Neuronal stem cell (in vitro differentiated cells): Measurements from ENCODE around the gene CDCA4.

ENCODE experiments used
- DNase-seq: peaks from one replicate; pipeline ENCODE4 v3.0.0-alpha.2; 2013; ENCODE audit warnings: low spot score
- H2AFZ ChIP-seq: one replicate; pipeline ENCODE4 v1.6.1; 2013; ENCODE audit warnings: mild to moderate bottlenecking, low read length, inconsistent platforms
- H2AK5ac ChIP-seq: 2 replicates; pipeline ENCODE4 v1.6.1; 2013; ENCODE audit warnings: low read depth, mild to moderate bottlenecking, inconsistent platforms, low read length, moderate library complexity, mixed read lengths
- H2BK120ac ChIP-seq: 2 replicates; pipeline ENCODE4 v1.6.1; 2013; ENCODE audit warnings: low read depth, mild to moderate bottlenecking, inconsistent platforms, low read length, moderate library complexity, mixed read lengths
- H2BK12ac ChIP-seq: one replicate; pipeline ENCODE4 v1.6.1; 2013; ENCODE audit warnings: low read length, inconsistent platforms
- H2BK15ac ChIP-seq: 2 replicates; pipeline ENCODE4 v1.6.1; 2013; ENCODE audit warnings: mild to moderate bottlenecking, low read length, inconsistent platforms, mixed read lengths
- H2BK5ac ChIP-seq: one replicate; pipeline ENCODE4 v1.6.1; 2013; ENCODE audit warnings: inconsistent platforms, mild to moderate bottlenecking, low read length, moderate library complexity
- H3K14ac ChIP-seq: one replicate; pipeline ENCODE4 v1.6.1; 2013; ENCODE audit warnings: low read length, inconsistent platforms
- H3K18ac ChIP-seq: 2 replicates; pipeline ENCODE4 v1.6.1; 2013; ENCODE audit warnings: low read length, inconsistent platforms
- H3K23ac ChIP-seq: 2 replicates; pipeline ENCODE4 v1.6.1; 2013; ENCODE audit warnings: low read depth, mild to moderate bottlenecking, mixed read lengths, low read length, inconsistent platforms; ENCODE audit not compliant: poor library complexity
- H3K27ac ChIP-seq: replicated peaks from 3 replicates; pipeline ENCODE4 v1.5.1; 2013; ENCODE audit warnings: low read length, inconsistent platforms
- H3K27me3 ChIP-seq, 3 experiments: 2 replicates each; pipeline ENCODE4 v1.6.1; 2013; ENCODE audit warnings: low read length in 3 of 3, mild to moderate bottlenecking in 2 of 3, inconsistent platforms in 1 of 3, low read depth in 1 of 3, mixed read lengths in 1 of 3, moderate library complexity in 1 of 3; ENCODE audit not compliant: control insufficient read depth in 3 of 3, insufficient read depth in 3 of 3
- H3K36me3 ChIP-seq, 2 donors: replicated peaks in 1 of 2; 2 replicates each; pipeline ENCODE4 v1.6.1; 2013; ENCODE audit warnings: low read length in 2 of 2; ENCODE audit not compliant: control insufficient read depth in 2 of 2, insufficient read depth in 2 of 2
- H3K4ac ChIP-seq: 2 replicates; pipeline ENCODE4 v1.6.1; 2013; ENCODE audit warnings: inconsistent platforms, mild to moderate bottlenecking, low read length, moderate library complexity
- H3K4me1 ChIP-seq, 2 donors: 1 replicate in 1 of 2; 2 replicates in 1 of 2; pipeline ENCODE4 v1.6.1; 2013; ENCODE audit warnings: low read length in 2 of 2, low read depth in 1 of 2; ENCODE audit not compliant: control insufficient read depth in 2 of 2, insufficient read depth in 1 of 2
- H3K4me2 ChIP-seq: one replicate; pipeline ENCODE4 v1.6.1; 2013; ENCODE audit warnings: mild to moderate bottlenecking, low read length, inconsistent platforms; ENCODE audit not compliant: insufficient read depth, poor library complexity, severe bottlenecking
- H3K4me3 ChIP-seq, 2 donors: 2 replicates each; pipeline ENCODE4 v1.5.1; 2013; ENCODE audit warnings: low read length in 2 of 2, mild to moderate bottlenecking in 2 of 2, inconsistent platforms in 1 of 2, moderate library complexity in 1 of 2
- H3K79me1 ChIP-seq: one replicate; pipeline ENCODE4 v1.6.1; 2013; ENCODE audit warnings: low read depth, mild to moderate bottlenecking, inconsistent platforms, low read length, moderate library complexity
- H3K9ac ChIP-seq: one replicate; pipeline ENCODE4 v1.6.1; 2013; ENCODE audit warnings: mild to moderate bottlenecking, low read depth, low read length, inconsistent platforms; ENCODE audit not compliant: poor library complexity
- H3K9me3 ChIP-seq, 2 donors: replicated peaks in 1 of 2; 2 replicates each; pipeline versions ENCODE3 to v1.6.1; 2013; ENCODE audit warnings: low read length in 2 of 2, mild to moderate bottlenecking in 2 of 2, inconsistent platforms in 1 of 2, low read depth in 1 of 2, mixed read lengths in 1 of 2, moderate library complexity in 1 of 2; ENCODE audit not compliant: control insufficient read depth in 2 of 2, insufficient read depth in 1 of 2
- H4K8ac ChIP-seq: one replicate; pipeline ENCODE4 v1.6.1; 2013; ENCODE audit warnings: low read depth, mild to moderate bottlenecking, inconsistent platforms, low read length, moderate library complexity
- H4K91ac ChIP-seq: one replicate; pipeline ENCODE4 v1.6.1; 2013; ENCODE audit warnings: low read length, low read depth, mild to moderate bottlenecking, inconsistent platforms; ENCODE audit not compliant: poor library complexity
- WGBS, 2 donors: extraction: QIAGEN DNeasy Blood & Tissue Kit; methylation state at CpG; one replicate each; pipeline ENCODE4 v1.1.7; 2013; ENCODE audit warnings: missing lambda C conversion rate in 2 of 2, mixed read lengths in 1 of 2; ENCODE audit not compliant: insufficient read length in 2 of 2, insufficient replicate concordance in 1 of 2; ENCODE audit errors: extremely low coverage in 2 of 2; 5-methylcytosine and 5-hydroxymethylcytosine counted together

The CDCA4 gene

GRCh38 chr14:104977681-104978653, 42.9 kb downstream of the CDCA4 start, which contains the start of gene AHNAK2:
TSS of gene AHNAK2 (minus strand) at chr14:104978374. CDS start at chr14:104978237, 137 bp downstream.
- H4K91ac ChIP-seq, result no peak within 1 kb of the TSS
- H4K8ac ChIP-seq, result peak within 1 kb of the TSS; percentile 43
- H3K9me3 ChIP-seq, result no peaks in the 10 kb centered on the region
- H3K4me1 ChIP-seq, result peaks cover 24 to 26% of the 10 kb centered on the region in 2 donors
- peak within 1 kb of the TSS; percentile 41 to 77 for H3K4me3 ChIP-seq
- H2BK120ac ChIP-seq, result peak within 1 kb of the TSS; percentile 94
- peak within 1 kb of the TSS; percentile 82 for H2BK5ac ChIP-seq
- peaks cover 5 to 93% (median 37%) of the 10 kb centered on the region in 3 experiments for H3K27me3 ChIP-seq
- H3K36me3 ChIP-seq, result no peaks in the 10 kb centered on the region
- WGBS, 2 donors, result no CpG with 5 or more reads among the region's 111 CpGs
- H2BK15ac ChIP-seq, result peak within 1 kb of the TSS; percentile 99
- H3K79me1 ChIP-seq, result peaks cover 2% of the 10 kb centered on the region
- peak within 1 kb of the TSS; percentile 89 for H3K14ac ChIP-seq
- no peak within 1 kb of the TSS for H3K4ac ChIP-seq
- H2AK5ac ChIP-seq, result peak within 1 kb of the TSS; percentile 99
- peak within 1 kb of the TSS; percentile 83 for H3K4me2 ChIP-seq
- peak within 1 kb of the TSS; percentile 85 for H3K23ac ChIP-seq
- H2AFZ ChIP-seq, result peak within 1 kb of the TSS; percentile 87
- H3K9ac ChIP-seq, result peak within 1 kb of the TSS; percentile 77
- no peak within 1 kb of the TSS for H3K27ac ChIP-seq
- H2BK12ac ChIP-seq, result peak within 1 kb of the TSS; percentile 90
- H3K18ac ChIP-seq, result peak within 1 kb of the TSS; percentile 91
- peak; percentile 82 for DNase-seq

- Histone ChIP-seq H2BK12ac (peak overlapping the region; percentile 41), H3K9ac (peak overlapping the region; percentile 60), H2AK5ac (peak overlapping the region; percentile 99), H3K27ac (no peak overlapping the region), H3K36me3 (no peaks in the 10 kb centered on the region), H3K4ac (no peak overlapping the region), H3K14ac (peak overlapping the region; percentile 25), H3K4me1 (peaks cover 25 to 30% of the 10 kb centered on the region in 2 donors), H4K91ac (no peak overlapping the region), H3K4me3 (peak overlapping the region; percentile 38 to 41), H4K8ac (peak overlapping the region; percentile 43), H3K27me3 (peaks cover 5 to 92% (median 37%) of the 10 kb centered on the region in 3 experiments), H3K9me3 (no peaks in the 10 kb centered on the region), H2AFZ (peak overlapping the region; percentile 87), H3K23ac (peak overlapping the region; percentile 85), H2BK120ac (peak overlapping the region; percentile 94), H3K79me1 (peaks cover 2% of the 10 kb centered on the region), H3K18ac (peak overlapping the region; percentile 78), H3K4me2 (peak overlapping the region; percentile 83), H2BK5ac (peak overlapping the region; percentile 82), H2BK15ac (peak overlapping the region; percentile 99)
- DNase-seq, result no peak
- WGBS, 2 donors, result no CpG with 5 or more reads among the region's 11 CpGs
Observed at GRCh38 chr14:104977008-104977680, 43.7 kb downstream of the CDCA4 start.

DNA sequence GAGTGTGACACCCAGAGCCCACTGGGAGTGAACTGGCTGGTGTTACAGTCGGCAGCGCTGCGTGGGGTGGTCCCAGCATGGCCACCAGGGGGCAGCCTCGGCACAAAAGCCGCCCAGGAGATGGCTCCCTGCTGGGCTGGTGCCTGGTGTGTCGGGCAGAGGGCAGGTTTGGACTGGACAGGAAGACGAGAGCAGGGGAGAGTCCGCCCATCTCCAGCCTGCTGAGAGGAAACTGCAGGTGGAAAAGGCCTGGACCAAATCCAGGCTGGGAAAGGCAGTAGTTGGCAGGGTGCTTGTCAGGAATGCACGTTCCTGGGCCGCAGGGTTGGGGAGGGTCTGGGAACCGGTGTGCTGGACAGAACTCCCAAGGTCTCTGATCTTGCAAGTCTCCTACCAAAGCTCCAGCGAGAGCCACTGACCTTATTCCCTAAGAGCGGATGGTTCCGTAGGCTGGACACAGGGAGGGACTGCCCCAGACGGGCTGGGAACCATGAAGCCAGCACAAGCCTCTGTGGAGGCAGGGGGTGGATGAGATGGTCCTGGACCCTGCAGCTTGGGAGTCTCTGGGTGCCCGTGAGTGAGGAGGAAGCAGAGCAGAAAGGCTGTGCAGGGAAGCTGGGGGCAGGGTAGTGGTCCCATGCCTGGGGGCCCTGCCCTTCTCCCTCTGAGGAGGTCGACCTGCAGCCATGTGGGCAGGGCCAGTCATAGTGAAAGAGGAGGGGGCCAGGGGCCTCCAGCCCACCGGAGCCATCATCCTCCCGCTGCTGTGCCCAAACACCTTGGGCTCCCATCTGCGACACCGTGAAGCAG, 44.5 kb downstream of the CDCA4 start:
- Histone ChIP-seq H3K79me1 (peaks cover 2% of the 10 kb centered on the region), H2AK5ac (peak overlapping the region; percentile 99), H3K18ac (peak overlapping the region; percentile 83), H2BK15ac (peak overlapping the region; percentile 75), H3K23ac (peak overlapping the region; percentile 85), H3K4me3 (no peak overlapping the region), H3K36me3 (no peaks in the 10 kb centered on the region), H2BK120ac (peak overlapping the region; percentile 94), H3K4me2 (no peak overlapping the region), H3K27ac (no peak overlapping the region), H4K91ac (no peak overlapping the region), H2BK5ac (peak overlapping the region; percentile 90), H3K4me1 (peaks cover 25 to 30% of the 10 kb centered on the region in 2 donors), H3K9me3 (no peaks in the 10 kb centered on the region), H3K14ac (peak overlapping the region; percentile 1), H3K4ac (no peak overlapping the region), H2BK12ac (peak overlapping the region; percentile 73), H4K8ac (no peak overlapping the region), H2AFZ (no peak overlapping the region), H3K9ac (peak overlapping the region; percentile 21), H3K27me3 (peaks cover 5 to 92% (median 37%) of the 10 kb centered on the region in 3 experiments)
- peak; percentile 67 for DNase-seq
- no CpG with 5 or more reads among the region's 21 CpGs for WGBS, 2 donors
